GM21786 (cell line): Measurements from ENCODE around the gene ARMCX5.

ENCODE experiments used
- ATAC-seq: cut with Tn5 transposase; IDR thresholded peaks from one replicate; pipeline ENCODE4 v1.9.1; 2021; ENCODE audit not compliant: unreplicated experiment

The ARMCX5 gene

DNA sequence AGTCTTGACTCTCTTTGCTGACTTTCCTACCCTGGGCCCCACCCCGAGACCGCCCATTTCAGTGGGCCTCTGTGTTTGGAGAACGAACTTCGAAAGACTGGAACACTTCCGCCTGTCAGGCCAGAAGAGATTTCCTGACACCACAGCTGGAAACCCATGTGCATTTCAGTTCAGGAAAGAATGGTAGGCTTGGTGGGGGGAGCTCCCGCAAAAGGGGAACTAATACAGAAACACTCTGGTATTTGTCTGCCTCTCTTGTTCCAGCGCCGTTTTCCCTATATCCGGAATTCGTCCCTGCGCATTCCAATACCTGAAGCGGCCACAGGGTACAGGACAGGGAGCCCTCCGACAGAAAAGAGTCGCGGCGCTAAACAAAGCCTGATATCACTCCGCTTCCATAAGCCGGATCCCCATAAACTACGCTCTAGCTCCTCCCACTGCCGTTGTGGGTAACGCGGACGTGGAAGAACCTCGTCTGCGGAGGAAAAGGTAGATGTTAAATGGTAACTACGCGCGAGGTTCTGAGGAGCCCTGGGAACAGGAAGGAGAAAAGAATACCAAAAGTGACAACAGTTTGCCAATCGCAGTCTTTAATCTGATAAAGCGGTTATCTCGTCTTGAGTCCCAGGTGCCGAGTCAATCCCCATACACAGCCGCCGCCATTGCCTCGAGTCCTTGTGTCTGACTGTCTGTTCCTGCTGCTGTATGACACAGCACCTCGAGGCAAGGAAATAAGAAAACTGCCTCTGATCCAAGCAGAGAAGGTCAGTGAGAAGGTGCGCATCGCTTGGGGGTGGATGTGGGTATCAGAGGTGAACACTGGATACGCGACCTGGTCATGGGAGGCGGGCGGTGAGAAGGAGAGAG lies at the start of gene ARMCX5:
ARMCX5 (plus strand) TSS at position 432 of the 867 bp plus-strand sequence. CDS start 2,627 bp downstream, outside the sequence.
- peak; percentile 94 for ATAC-seq

DNA sequence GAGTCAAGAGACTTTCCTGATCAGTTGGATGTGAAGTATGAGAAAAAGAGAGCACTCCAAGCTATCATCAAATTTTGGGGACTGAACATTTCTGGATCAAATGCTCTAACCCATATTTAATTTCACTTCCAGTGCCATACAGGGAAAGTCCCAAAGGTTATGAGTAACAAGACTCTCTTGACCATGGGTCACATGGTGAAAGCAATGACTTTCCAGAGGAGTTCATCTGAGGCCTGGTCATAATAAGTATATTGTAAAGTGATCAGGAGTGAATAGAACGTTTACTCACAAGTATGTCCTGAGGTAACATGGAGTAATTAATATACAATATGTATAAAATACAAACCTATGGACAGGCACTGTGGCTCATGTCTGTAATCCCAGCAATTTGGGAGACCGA lies 40.7 kb upstream of the ARMCX5 start:
- ATAC-seq = no peak

DNA sequence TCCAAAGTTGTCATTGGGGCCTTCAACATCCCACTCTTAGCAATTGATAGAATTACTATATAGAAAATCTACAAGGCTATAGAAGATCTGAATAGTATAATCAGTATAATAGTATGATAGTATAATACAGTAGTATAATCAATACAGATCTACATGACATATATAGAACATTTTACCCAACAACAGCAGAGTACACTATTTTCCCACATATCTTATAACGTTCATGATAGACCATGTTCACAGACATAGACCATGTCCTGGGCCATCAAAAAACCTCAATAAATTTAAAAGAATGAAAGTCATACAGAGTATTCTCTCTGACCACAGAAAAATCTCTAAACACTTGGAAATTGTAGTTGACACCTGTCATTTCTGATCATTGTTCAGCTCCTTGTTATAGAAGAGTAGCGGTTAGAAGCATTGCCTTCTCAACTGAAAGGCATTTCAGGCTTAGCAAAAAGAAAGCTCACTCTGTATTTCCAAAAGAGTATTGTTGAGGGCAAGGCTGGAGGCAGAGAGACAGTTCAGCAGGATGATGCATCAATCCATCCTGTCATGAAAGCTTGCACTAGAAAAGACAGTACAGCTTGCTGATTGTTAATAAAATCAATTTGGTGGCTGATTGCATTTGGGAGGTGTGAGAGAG lies 38.8 kb upstream of the ARMCX5 start:
- ATAC-seq = no peak

DNA sequence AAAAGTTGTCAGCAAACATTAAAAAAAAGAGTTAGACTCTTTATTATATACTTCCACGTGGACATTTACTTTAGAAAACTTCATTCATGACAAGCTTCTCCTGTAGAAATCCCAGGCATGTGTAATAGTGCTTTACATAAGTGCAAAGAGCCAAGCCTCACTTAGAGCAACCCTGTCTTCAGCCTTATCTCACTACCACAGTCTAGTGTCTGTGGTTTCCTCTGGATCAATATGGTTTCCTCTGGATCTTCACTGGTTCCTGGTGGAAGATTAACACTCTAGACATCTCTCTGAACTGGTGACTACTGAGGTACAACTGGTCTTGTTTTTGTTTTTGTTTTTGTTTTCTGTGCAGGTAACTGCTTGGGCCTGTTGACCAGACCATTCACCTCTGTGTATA lies 18.4 kb upstream of the ARMCX5 start:
- ATAC-seq = no peak

DNA sequence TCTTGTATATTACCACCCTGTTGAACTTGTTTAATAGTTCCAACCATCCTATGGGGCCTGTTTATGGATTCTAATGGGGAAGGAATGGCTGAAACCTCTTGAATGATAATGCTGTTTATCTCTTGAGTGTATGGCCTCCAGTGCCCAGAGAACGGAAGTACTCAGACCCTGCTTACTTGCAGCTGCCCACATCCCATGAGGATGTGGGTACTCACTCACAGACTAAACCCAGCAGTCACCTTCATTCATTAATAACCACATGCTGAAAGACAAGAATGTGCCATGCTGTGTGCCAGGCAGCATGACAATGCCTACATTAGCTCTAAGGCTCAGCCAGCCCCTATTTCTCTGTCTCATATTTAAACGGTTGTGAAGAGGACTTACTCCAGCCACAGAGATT lies 5.9 kb upstream of the ARMCX5 start:
- no peak for ATAC-seq

DNA sequence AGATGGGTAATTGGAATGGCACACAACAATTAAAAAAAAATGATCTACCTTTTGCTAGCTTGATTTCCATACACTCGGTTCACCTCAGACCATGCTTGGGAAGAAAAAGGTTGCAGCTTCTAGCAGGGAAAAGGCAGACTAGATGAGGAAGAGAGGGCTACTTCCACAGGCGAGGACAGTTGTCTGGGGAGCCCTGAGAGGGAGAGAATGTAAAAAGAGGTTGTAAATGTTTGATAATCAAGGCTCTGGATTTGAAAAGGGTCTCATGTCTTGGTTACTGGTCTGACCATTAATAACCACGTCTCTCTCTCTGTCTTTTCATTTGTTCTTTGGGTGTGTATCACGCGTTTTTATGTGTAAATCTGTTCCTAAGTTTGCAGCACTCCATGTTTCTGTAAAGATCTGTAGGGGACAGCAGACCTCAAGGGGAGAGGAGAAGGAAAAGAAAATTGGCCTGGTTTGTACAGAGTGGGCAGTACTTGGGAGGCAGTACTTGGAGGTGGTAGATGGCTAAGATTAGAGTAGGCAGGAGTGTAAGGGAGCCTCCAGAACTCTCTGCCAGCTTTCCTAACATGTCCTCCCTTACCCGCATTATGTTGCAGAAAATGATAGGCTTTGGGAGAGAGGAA lies 750 bp downstream of the ARMCX5 start:
- peak; percentile 12 for ATAC-seq

DNA sequence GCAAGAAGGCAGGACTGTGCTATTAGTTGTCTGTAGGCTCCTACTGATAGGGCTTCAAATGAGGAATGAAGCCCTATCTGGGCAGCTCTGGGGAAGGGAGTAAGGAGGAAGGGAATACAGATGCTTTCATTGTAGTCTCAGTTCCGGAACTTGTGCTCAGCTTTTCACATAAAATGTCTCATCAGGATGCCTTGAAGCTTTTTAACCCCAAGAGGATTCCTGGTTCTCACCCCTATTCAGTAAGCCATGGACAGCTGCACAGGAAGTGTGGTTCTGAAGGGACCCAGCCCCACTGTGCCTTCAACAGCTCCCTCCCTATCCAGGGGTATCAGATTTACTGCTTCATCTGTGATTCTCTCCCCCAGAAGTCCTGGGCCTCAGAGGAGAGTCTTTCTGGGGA lies 5.0 kb downstream of the ARMCX5 start:
- no peak for ATAC-seq

DNA sequence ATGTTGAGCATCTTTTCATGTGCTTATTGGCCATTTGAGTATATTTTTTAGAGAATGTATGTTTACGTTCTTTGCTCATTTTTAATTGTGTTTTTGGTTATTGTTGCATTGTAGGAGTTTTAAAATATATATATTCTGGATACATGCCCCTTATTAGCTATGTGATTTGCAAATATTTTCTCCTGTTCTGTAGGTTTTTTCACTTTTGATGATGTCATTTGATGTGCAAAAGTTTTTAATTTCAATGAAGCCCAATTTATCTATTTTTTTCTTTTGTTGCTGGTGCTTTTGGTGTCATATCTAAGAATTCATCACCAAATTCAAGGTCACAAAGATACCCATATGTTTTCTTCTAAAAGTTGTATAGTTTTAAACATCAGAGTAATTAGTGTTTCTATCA lies 6.8 kb downstream of the ARMCX5 start:
- ATAC-seq = no peak

DNA sequence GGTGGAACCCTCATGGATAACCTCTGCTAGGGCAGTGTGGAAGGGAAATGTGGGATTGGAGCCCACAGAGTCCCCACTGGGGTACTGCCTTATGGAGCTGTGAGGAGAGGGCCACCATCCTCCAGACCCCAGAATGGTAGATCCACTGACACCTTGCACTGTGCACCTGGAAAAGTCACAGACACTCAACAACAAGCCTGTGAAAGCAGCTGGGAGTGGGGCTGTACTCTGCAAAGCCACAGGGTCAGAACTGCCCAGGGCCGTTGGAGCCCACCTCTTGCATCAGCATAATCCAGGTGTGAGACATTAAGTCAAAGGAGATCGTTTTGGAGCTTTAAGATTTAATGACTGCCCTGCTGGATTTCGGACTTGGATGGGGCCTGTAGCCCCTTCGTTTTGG lies 11.6 kb downstream of the ARMCX5 start:
- no peak for ATAC-seq

DNA sequence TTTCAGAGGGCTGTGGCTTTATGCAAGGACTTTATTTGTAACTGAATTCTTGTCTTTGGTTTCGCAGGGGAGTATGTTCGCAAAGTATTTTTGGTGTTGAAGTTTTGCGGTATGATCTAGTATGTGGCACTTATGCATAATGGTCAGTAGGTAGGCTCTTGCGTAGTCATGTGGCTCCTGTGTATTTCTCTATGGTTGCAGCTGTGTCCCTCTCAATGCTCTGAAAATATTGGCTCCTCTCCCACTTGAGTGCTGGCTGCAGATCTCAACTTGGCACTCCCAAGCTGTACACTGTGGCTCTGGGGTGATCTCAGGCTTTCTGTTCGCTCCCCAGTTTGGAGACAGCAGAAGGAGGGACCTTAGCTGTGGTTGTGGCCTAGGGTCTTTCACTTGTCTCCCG lies 24.8 kb downstream of the ARMCX5 start:
- no peak for ATAC-seq

DNA sequence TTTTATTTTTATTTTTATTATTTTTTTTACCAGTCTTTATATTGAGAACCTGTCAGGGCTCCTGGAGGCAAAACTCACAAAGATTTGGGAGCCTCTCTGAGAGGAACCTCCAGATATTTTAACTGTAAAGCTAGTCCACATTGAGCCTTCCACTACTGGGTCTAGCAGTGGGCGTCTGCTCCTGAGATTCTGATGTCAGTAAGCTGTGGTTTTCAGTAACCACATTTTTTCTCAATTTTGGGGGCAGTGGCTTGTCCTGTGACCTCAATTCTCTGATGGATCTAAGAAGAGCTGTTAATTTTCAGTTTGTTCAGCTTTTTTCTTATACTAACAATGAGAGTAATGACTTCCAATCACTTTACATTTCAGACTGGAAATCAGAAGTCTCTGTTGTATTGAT lies 28.3 kb downstream of the ARMCX5 start:
- no peak for ATAC-seq

DNA sequence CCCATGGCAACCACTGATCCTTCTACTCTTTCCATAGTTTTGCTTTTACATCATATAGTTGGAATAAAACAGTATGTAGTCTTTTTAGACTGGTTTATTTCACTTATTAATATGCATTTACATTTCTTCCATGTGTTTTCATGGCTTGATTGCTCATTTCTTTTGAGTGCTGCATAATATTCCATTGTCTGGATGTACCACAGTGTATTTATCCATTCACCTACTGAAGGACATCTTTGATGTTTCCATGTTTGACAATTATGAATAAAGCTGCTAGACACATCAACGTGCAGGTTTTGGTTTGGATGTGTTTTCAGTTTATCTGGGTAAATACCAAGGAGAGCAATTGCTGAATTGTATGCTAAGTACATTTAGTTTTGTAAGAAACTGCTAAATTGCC lies 38.2 kb downstream of the ARMCX5 start:
- ATAC-seq = no peak

DNA sequence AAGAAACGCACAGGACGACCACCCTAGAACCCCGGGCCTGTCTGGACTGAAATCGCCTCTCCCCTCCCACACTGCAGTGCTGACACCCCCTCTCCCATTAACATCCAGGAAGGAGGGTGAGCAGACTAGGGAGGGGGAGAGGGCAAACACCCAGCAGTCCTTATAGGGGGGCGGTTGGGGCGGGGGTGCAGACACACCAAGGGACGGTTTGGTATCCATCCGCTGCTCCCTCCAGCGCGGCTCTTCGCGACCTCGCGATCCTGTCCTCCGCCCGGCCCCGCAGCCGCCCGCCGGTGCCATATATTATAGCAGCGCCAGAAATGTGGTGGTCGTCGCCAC lies 51.6 kb downstream of the ARMCX5 start:
- ATAC-seq = peak; percentile 6

DNA sequence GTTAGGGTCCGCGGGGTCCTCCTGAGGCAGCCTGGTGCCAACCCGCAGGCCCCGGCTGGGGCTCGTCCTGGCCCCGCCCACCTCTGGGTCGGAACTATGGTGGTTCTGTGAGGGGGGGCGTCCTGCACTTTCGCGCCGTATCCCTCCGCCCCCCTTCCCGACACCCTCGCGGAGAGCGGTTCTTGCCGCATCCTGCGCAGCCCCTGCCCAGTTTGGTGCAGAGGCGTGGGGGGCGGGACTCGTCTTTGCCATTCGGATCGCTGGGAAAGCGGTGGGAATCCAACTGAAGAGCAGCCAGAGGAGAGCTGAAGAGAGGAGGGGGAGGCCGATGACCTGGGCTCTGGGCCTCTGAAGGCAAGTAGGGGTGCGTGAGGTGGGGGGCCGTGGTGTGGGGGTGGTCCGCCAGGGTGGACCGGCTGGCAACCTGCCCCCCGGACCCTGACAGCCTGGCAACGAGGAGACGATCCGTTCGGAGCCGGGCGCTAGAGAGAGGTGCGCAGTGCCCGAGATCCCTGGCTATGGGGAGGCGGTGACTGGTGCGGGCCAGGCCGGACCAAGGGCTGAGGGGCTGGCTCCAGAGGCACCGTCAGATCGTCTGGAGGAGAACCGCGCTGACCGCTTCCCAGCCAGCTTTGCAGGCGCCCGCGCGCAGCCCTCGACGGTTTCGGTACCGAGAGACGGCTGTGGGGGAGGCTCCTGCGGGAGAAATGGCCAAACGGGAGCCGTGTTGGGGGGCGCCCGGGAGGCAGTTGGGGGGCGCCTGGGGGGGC lies 52.1 kb downstream of the ARMCX5 start, which contains the start of gene GPRASP1:
GPRASP1 (plus strand) TSS at position 242 of the 770 bp plus-strand sequence. CDS start 2,431 bp downstream, outside the sequence.
- ATAC-seq = peak; percentile 33

DNA sequence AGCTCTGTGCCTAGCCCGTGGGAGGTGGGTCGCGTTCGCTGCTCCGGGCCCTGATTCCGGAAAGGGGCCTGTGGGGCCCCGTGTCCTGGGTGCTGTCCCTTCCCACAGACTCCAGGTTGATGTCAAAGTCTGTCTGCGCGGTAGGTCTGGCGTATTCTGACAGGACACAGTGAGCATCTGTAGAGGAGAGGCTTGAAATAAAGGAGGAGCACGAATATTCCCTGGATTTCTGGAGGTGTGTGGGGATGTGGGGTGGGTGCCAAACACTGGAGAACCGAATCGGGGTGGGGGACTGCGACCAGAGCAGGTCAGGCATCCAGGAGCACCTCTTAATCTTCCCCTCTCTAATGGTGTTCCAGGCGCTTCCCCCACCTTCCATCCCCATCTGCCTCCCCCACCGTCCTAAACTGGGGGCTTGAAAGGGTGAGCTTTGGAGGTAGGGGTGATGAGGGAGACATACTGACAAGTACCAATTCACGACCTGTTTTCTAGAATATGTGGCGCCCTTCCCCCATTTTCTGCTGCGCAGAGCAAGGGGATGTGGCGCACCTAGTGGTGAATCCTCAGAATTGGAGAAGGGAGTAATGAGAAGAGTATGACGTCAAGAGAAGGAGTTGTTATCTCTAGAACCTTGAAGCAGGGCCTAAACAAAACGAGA lies 52.8 kb downstream of the ARMCX5 start:
- peak; percentile 76 for ATAC-seq
